ENCODE data around the gene SLC12A2. TPM values are rescaled to one million over a fixed set of nuclear protein-coding genes. Genes with fewer than 3 reads are reported as not detected.

Gene SLC12A2
- total RNA-seq, 1 experiment from 2014 or later, result 29.8 TPM

DNA sequence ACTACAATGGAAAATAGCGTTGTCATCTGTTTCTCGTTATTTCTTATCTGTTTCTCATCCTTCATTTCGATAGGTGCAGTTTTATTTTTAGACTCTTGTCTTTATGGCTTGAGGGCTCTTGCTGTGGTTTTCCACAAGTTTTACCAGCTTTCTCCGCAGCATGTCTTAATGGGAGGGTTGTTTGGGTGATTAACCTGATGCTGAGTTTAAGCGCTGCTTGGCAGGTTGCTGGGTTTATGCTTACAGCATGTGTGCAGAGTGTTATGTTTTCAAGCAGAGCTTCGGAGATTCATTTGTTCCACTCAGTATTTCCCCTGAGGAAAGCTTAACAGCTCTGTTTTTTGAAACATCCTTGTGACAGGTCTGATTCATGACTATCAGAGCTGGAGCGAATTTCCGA, 154.0 kb downstream of the SLC12A2 start:
- DNase-seq (ENCODE audit: unreplicated experiment), result no peak
- ChIA-PET CTCF (interaction anchor here (0.9 to 1.1 kb wide), 2 partner anchors 25 to 261 kb away, joined by 3 read pairs; no protein-coding TSS in a partner anchor), POLR2A (interaction anchor here (1.1 kb wide), 1 partner anchor 11 kb away, joined by 4 read pairs; no protein-coding TSS in a partner anchor)
- Mint-ChIP-seq H3K4me3 (ENCODE audit: unreplicated experiment) (no peak overlapping the region), H3K27me3 (ENCODE audit: insufficient read depth, unreplicated experiment) (no peaks in the 10 kb centered on the region), H3K27ac (ENCODE audit: low read depth, unreplicated experiment) (no peak overlapping the region), H3K9me3 (ENCODE audit: unreplicated experiment) (no peaks in the 10 kb centered on the region), H3K4me1 (ENCODE audit: insufficient read depth, unreplicated experiment) (no peaks in the 10 kb centered on the region), H3K36me3 (ENCODE audit: insufficient read depth, unreplicated experiment) (no peaks in the 10 kb centered on the region)
- intact Hi-C loops (cut with micrococcal nuclease), result no loop called here
- no TSS peak for BruUV-seq (replicated peaks)
- no peak for TF ChIP-seq CTCF (IDR thresholded peaks at IDR 0.05; ENCODE audit: unreplicated experiment)

Measured in MCF 10A (cell line).